Mammary epithelial cell (primary cell): ENCODE results near the gene AFM.

ENCODE experiments used
- EZH2 ChIP-seq: IDR thresholded peaks from 2 replicates; pipeline ENCODE4 v1.6.1; 2012; ENCODE audit warnings: low read length, inconsistent platforms, borderline replicate concordance
- TF ChIP-seq, protein P1 (sequence below), 2 donors: IDR thresholded peaks in 1 of 2; conservative IDR thresholded peaks in 1 of 2; 2 replicates each; pipeline ENCODE4 v1.5.1; 2011 to 2012; ENCODE audit warnings: inconsistent platforms in 2 of 2, low read length in 2 of 2, mild to moderate bottlenecking in 2 of 2, control low read depth in 1 of 2, low read depth in 1 of 2; ENCODE audit not compliant: insufficient read depth in 1 of 2; ENCODE audit errors: extremely low read depth in 1 of 2

DNA sequence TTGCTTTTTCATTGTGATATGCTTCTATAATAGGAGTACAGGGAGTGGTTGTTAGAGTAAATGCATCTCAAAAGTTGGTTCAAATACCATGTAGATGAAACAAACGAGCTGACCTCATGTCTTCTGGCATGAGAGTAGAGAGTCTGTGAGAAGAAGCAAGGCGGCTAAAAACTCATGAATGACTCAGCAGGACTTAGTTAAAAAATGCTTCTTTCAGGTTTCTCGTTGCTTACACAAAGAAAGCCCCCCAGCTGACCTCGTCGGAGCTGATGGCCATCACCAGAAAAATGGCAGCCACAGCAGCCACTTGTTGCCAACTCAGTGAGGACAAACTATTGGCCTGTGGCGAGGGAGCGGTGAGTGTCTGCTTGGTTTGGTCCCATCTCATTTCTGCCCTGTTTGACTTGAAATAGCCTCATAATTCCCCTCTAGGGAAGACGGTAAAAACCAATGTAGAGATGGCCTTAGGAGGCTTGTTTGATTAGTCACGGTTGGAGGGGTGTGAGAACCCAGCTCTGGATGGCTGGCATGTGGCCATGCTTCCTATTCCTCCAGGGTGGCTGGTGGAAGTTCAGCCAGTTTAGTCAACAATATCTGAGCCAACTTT, 31.0 kb upstream of the AFM start:
- TF ChIP-seq, protein P1, sequence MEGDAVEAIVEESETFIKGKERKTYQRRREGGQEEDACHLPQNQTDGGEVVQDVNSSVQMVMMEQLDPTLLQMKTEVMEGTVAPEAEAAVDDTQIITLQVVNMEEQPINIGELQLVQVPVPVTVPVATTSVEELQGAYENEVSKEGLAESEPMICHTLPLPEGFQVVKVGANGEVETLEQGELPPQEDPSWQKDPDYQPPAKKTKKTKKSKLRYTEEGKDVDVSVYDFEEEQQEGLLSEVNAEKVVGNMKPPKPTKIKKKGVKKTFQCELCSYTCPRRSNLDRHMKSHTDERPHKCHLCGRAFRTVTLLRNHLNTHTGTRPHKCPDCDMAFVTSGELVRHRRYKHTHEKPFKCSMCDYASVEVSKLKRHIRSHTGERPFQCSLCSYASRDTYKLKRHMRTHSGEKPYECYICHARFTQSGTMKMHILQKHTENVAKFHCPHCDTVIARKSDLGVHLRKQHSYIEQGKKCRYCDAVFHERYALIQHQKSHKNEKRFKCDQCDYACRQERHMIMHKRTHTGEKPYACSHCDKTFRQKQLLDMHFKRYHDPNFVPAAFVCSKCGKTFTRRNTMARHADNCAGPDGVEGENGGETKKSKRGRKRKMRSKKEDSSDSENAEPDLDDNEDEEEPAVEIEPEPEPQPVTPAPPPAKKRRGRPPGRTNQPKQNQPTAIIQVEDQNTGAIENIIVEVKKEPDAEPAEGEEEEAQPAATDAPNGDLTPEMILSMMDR (conservative IDR thresholded peaks at IDR 0.05 in 1 of 2, IDR thresholded peaks at IDR 0.05 in 1 of 2; ENCODE audit: extremely low read depth in 1 of 2, insufficient read depth in 1 of 2, low read depth in 1 of 2, low read length in 2 of 2): no peak
- no peak for TF ChIP-seq EZH2
